Activated T-cell treated with anti-CD3 and anti-CD28 coated beads, Interleukin-2, amount 50 U/mL, for 72 hours (primary cell): ENCODE data around the gene CADPS. TPM values are rescaled to one million over a fixed set of nuclear protein-coding genes. Genes with fewer than 3 reads are reported as not detected.

Source experiments
- ATAC-seq, 2 donors: fragments of 150-1000 bp; cut with Tn5 transposase; replicated peaks in 1 of 2; 2 replicates each; pipeline ENCODE4 v1.10.0; 2021; ENCODE audit warnings: moderate library complexity in 2 of 2, mild to moderate bottlenecking in 1 of 2
- DNase-seq, 2 donors: peaks; one replicate each; pipeline ENCODE4 v3.0.0; 2021 to 2022; ENCODE audit warnings: mixed read lengths in 1 of 2
- H3K27ac Mint-ChIP-seq: one replicate; pipeline ENCODE4 v1.8.0; 2022; ENCODE audit warnings: mild to moderate bottlenecking, moderate library complexity, mixed read lengths
- H3K27me3 Mint-ChIP-seq: one replicate; pipeline ENCODE4 v1.8.0; 2022; ENCODE audit warnings: low read depth, mixed read lengths
- H3K36me3 Mint-ChIP-seq, 2 donors: one replicate each; pipeline ENCODE4 v1.8.0; 2022; ENCODE audit warnings: mixed read lengths in 2 of 2, mild to moderate bottlenecking in 1 of 2; ENCODE audit not compliant: insufficient read depth in 2 of 2
- H3K4me1 Mint-ChIP-seq: one replicate; pipeline ENCODE4 v1.8.0; 2022; ENCODE audit warnings: low read depth, mixed read lengths
- H3K4me3 Mint-ChIP-seq, 2 donors: one replicate each; pipeline ENCODE4 v1.8.0; 2022; ENCODE audit warnings: mild to moderate bottlenecking in 2 of 2, mixed read lengths in 2 of 2, moderate library complexity in 2 of 2
- H3K9me3 Mint-ChIP-seq, 2 donors: one replicate each; pipeline ENCODE4 v1.8.0; 2022; ENCODE audit warnings: mixed read lengths in 2 of 2
- total RNA-seq, 2 donors: library from RNA; stranded (reverse); gene quantifications; one replicate each; pipeline ENCODE4 v1.2.3, GENCODE V29; 2022

Gene CADPS
- total RNA-seq, 2 donors from 2014 or later, result not detected

GRCh38 chr3:62818347-62818746 lies 56.9 kb downstream of the CADPS start:
- Mint-ChIP-seq H3K4me3 (no peak overlapping the region), H3K36me3 (peaks cover 0 to 2% of the 10 kb centered on the region in 2 donors), H3K4me1 (no peaks in the 10 kb centered on the region), H3K9me3 (peaks cover 1 to 2% of the 10 kb centered on the region in 2 donors), H3K27ac (no peak overlapping the region), H3K27me3 (no peaks in the 10 kb centered on the region)
- DNase-seq, result no peak
- no peak for ATAC-seq

DNA sequence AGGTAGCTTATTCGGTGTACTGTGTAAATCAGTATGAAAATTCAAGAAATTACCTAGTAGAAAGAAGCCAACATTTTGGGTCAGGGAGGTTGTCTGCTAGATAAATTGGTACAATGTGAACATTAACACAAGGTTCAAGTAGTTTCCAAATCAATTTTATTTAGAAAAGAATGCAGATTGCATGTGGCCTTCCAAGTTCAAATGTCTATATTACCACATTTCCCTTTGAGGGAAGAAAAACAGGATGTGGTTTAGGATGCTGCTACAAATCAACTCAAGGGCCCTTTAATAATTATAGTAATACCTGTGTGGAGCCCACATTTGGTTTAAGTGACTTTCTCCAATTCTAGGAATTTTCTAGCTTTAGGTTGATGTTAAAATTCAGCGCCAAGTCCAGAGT lies 57.5 kb downstream of the CADPS start:
- H3K27ac Mint-ChIP-seq, result no peak overlapping the region
- peaks cover 1 to 2% of the 10 kb centered on the region in 2 donors for H3K9me3 Mint-ChIP-seq
- H3K27me3 Mint-ChIP-seq, result no peaks in the 10 kb centered on the region
- no peak overlapping the region for H3K4me3 Mint-ChIP-seq
- no peaks in the 10 kb centered on the region for H3K4me1 Mint-ChIP-seq
- DNase-seq (no peak), ATAC-seq (no peak)
- H3K36me3 Mint-ChIP-seq, result peaks cover 0 to 2% of the 10 kb centered on the region in 2 donors

DNA sequence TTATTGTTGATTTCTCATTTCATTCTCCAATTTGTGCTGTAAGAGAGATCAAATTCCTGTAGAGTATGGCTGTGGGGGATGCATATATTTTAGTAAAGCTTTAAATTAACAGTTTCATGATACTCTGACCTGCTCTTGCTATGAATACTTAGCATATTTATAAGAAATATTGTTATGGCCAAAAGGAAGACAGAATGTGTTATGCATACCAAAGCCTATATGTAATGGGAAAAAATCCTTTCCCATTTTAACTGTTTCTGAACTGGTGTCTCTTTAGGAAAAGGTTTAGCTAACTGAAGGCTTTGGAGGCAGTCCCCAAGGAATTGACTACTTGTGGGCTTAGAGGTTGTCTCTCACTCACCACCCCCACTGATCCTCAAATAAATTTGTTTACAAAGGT lies 59.2 kb downstream of the CADPS start:
- Mint-ChIP-seq H3K27ac (no peak overlapping the region), H3K36me3 (peaks cover 0 to 2% of the 10 kb centered on the region in 2 donors), H3K4me3 (no peak overlapping the region), H3K4me1 (no peaks in the 10 kb centered on the region), H3K9me3 (peaks cover 0 to 2% of the 10 kb centered on the region in 2 donors), H3K27me3 (no peaks in the 10 kb centered on the region)
- DNase-seq (no peak), ATAC-seq (no peak)

DNA sequence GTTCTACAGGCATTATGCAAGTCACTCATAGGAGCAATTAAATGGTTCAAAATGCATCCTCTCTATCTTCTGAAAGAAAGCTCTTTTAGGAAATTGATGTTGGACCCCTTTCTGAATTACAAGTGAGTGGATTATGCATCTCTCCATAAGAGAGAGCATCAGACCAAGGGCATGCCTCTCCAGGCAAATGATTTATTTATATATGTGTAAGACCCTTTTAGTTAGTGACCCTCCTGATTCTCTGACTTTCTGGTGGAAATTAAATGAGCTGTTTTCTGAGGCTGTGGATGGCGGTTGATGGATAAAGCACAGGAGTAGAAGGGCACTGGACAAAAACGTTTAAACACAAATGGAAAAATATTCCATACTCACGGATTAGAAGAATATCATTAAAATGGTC lies 62.6 kb downstream of the CADPS start:
- Mint-ChIP-seq H3K36me3 (peaks cover 0 to 2% of the 10 kb centered on the region in 2 donors), H3K4me3 (no peak overlapping the region), H3K27ac (no peak overlapping the region), H3K4me1 (no peaks in the 10 kb centered on the region), H3K27me3 (no peaks in the 10 kb centered on the region), H3K9me3 (peaks cover 0 to 7% of the 10 kb centered on the region in 2 donors)
- DNase-seq (no peak), ATAC-seq (no peak)

DNA sequence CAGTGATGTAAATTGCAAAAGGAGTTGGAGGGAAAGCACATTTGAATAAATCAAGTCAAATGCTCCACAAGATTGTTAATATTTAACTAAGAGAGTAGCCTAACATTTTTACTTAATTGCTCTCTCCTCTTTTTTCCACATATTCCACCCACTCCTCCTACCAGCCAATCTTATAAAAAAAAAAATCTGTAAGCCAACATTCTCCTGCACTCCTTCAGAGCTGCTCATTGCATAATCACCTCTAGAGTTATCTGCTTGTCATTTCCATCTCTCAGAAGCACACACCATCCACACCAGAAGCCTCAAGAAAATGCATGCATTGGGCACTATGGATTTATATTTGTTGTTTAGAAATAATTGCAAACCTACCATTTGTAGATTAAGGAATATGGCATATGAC lies 64.1 kb downstream of the CADPS start:
- Mint-ChIP-seq H3K4me1 (no peaks in the 10 kb centered on the region), H3K9me3 (peaks cover 0 to 7% of the 10 kb centered on the region in 2 donors), H3K4me3 (no peak overlapping the region), H3K36me3 (no peaks in the 10 kb centered on the region), H3K27me3 (no peaks in the 10 kb centered on the region), H3K27ac (no peak overlapping the region)
- ATAC-seq (no peak), DNase-seq (no peak)

GRCh38 chr3:62809369-62809768 lies 65.8 kb downstream of the CADPS start:
- no peak for ATAC-seq
- no peak for DNase-seq
- H3K27ac Mint-ChIP-seq, result no peak overlapping the region
- H3K9me3 Mint-ChIP-seq, result peaks cover 0 to 6% of the 10 kb centered on the region in 2 donors
- no peaks in the 10 kb centered on the region for H3K4me1 Mint-ChIP-seq
- no peaks in the 10 kb centered on the region for H3K27me3 Mint-ChIP-seq
- no peaks in the 10 kb centered on the region for H3K36me3 Mint-ChIP-seq
- no peak overlapping the region for H3K4me3 Mint-ChIP-seq

- H3K27me3 Mint-ChIP-seq, result no peaks in the 10 kb centered on the region
- no peak for DNase-seq
- ATAC-seq, result no peak
- no peaks in the 10 kb centered on the region for H3K36me3 Mint-ChIP-seq
- no peak overlapping the region for H3K4me3 Mint-ChIP-seq
- peaks cover 0 to 6% of the 10 kb centered on the region in 2 donors for H3K9me3 Mint-ChIP-seq
- no peaks in the 10 kb centered on the region for H3K4me1 Mint-ChIP-seq
- no peak overlapping the region for H3K27ac Mint-ChIP-seq
Measured at GRCh38 chr3:62805580-62806277, 69.5 kb downstream of the CADPS start.

- H3K4me1 Mint-ChIP-seq, result no peaks in the 10 kb centered on the region
- no peaks in the 10 kb centered on the region for H3K27me3 Mint-ChIP-seq
- H3K27ac Mint-ChIP-seq, result no peak overlapping the region
- H3K4me3 Mint-ChIP-seq, result no peak overlapping the region
- no peaks in the 10 kb centered on the region for H3K36me3 Mint-ChIP-seq
- DNase-seq (no peak), ATAC-seq (no peak)
- peaks cover 0 to 6% of the 10 kb centered on the region in 2 donors for H3K9me3 Mint-ChIP-seq
Measured at GRCh38 chr3:62805106-62805505, 70.1 kb downstream of the CADPS start.

GRCh38 chr3:62803276-62803675 lies 71.9 kb downstream of the CADPS start:
- no peak for ATAC-seq
- Mint-ChIP-seq H3K27me3 (peaks cover 6% of the 10 kb centered on the region), H3K9me3 (no peaks in the 10 kb centered on the region), H3K4me1 (no peaks in the 10 kb centered on the region), H3K36me3 (no peaks in the 10 kb centered on the region), H3K4me3 (no peak overlapping the region), H3K27ac (no peak overlapping the region)
- no peak for DNase-seq

GRCh38 chr3:62798000-62798399 lies 77.2 kb downstream of the CADPS start:
- DNase-seq (no peak), ATAC-seq (no peak)
- Mint-ChIP-seq H3K9me3 (peaks cover 0 to 2% of the 10 kb centered on the region in 2 donors), H3K36me3 (no peaks in the 10 kb centered on the region), H3K27ac (no peak overlapping the region), H3K27me3 (peaks cover 6% of the 10 kb centered on the region), H3K4me3 (no peak overlapping the region), H3K4me1 (no peaks in the 10 kb centered on the region)

DNA sequence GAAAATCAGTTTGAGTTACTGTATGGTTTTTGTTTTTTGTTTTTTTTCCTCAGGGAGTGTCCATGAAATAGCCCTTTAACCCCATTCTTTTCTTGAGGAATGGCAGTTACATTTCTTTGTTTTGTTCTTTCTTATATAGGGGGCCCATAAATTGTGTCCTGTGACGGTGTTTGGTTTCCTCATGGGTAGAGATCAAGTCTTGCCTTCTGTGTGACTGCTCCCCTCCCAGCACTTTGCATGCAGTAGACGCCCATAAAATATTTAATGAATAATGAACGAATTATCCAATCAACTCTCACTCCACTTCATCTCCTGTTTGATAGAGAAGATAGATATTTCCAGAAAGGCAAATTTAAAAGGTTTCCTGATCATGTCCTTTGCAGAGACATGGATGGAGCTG lies 78.1 kb downstream of the CADPS start:
- peaks cover 6% of the 10 kb centered on the region for H3K27me3 Mint-ChIP-seq
- peaks cover 0 to 2% of the 10 kb centered on the region in 2 donors for H3K9me3 Mint-ChIP-seq
- DNase-seq (no peak), ATAC-seq (no peak)
- H3K4me3 Mint-ChIP-seq, result no peak overlapping the region
- H3K27ac Mint-ChIP-seq, result no peak overlapping the region
- no peaks in the 10 kb centered on the region for H3K36me3 Mint-ChIP-seq
- no peaks in the 10 kb centered on the region for H3K4me1 Mint-ChIP-seq

- Mint-ChIP-seq H3K4me3 (no peak overlapping the region), H3K27ac (no peak overlapping the region), H3K36me3 (no peaks in the 10 kb centered on the region), H3K4me1 (peaks cover 7% of the 10 kb centered on the region), H3K9me3 (peaks cover 2 to 3% of the 10 kb centered on the region in 2 donors), H3K27me3 (peaks cover 6% of the 10 kb centered on the region)
- no peak for ATAC-seq
- DNase-seq, result no peak
Measured at GRCh38 chr3:62795978-62796657, 79.1 kb downstream of the CADPS start.

DNA sequence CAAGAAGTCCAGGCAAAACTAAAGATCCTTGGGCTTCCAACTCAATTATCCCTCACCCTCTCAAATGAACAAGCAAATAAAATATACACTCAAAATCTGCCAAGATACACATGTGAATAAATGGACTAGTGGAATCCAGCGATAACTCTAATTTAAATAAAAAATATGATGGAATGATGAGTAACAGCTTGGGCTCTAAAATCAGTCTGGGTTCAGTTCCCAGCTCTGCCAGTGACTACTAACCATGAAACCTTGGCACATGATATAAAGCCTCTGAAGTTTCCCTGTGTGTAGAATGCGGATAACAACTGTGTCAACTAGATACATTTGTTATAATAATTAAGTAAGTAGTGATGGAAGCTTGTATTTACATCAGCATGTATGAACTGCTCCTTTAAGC lies 81.3 kb downstream of the CADPS start:
- ATAC-seq (no peak), DNase-seq (no peak)
- H3K36me3 Mint-ChIP-seq, result no peaks in the 10 kb centered on the region
- H3K9me3 Mint-ChIP-seq, result peaks cover 2 to 3% of the 10 kb centered on the region in 2 donors
- H3K27me3 Mint-ChIP-seq, result no peaks in the 10 kb centered on the region
- no peak overlapping the region for H3K27ac Mint-ChIP-seq
- H3K4me3 Mint-ChIP-seq, result no peak overlapping the region
- H3K4me1 Mint-ChIP-seq, result peaks cover 7% of the 10 kb centered on the region

DNA sequence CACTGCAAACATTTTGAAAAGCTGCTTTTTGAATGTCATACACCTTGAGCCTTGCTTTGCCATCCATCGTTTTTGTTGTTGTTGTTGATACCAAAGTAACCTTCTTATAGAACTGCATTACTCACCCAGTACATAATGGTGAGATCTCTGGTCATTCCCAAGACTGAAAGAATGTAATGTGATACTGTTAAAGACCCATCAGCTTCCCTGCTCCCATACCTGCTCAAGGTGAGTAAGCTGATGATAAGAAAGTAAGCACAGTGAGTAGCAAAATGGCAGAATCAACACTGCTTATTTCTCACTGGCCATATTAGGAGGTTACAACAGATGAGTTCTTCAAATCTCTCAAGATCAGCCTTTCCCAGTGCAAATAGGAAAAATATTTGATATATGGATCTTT lies 89.8 kb downstream of the CADPS start:
- DNase-seq (no peak), ATAC-seq (no peak)
- no peak overlapping the region for H3K27ac Mint-ChIP-seq
- no peaks in the 10 kb centered on the region for H3K36me3 Mint-ChIP-seq
- no peak overlapping the region for H3K4me3 Mint-ChIP-seq
- H3K9me3 Mint-ChIP-seq, result no peaks in the 10 kb centered on the region
- H3K4me1 Mint-ChIP-seq, result no peaks in the 10 kb centered on the region
- H3K27me3 Mint-ChIP-seq, result no peaks in the 10 kb centered on the region
